Stimulated activated naive CD8-positive, alpha-beta T cell treated with anti-CD3 and anti-CD28 coated beads, Interleukin-15, amount 100 ng/mL, for 72 hours (primary cell): ENCODE results near the gene PFAS.

ENCODE experiments used
- ATAC-seq: fragments of 150-1000 bp; cut with Tn5 transposase; 2 replicates; pipeline ENCODE4 v1.10.0; 2021; ENCODE audit warnings: mild to moderate bottlenecking, moderate library complexity
- DNase-seq, 2 donors: peaks; one replicate each; pipeline ENCODE4 v3.0.0; 2021 to 2022
- H3K27ac Mint-ChIP-seq, 2 donors: one replicate each; pipeline ENCODE4 v1.8.0; 2022; ENCODE audit warnings: mild to moderate bottlenecking in 2 of 2, mixed read lengths in 2 of 2, moderate library complexity in 2 of 2
- H3K27me3 Mint-ChIP-seq: one replicate; pipeline ENCODE4 v1.8.0; 2022; ENCODE audit warnings: mixed read lengths
- H3K4me1 Mint-ChIP-seq: one replicate; pipeline ENCODE4 v1.8.0; 2022; ENCODE audit warnings: mild to moderate bottlenecking, mixed read lengths
- H3K4me3 Mint-ChIP-seq, 2 donors: one replicate each; pipeline ENCODE4 v1.8.0; 2022; ENCODE audit warnings: mild to moderate bottlenecking in 2 of 2, mixed read lengths in 2 of 2, moderate library complexity in 1 of 2
- H3K9me3 Mint-ChIP-seq, 2 donors: one replicate each; pipeline ENCODE4 v1.8.0; 2022; ENCODE audit warnings: mixed read lengths in 2 of 2

The PFAS gene

GRCh38 chr17:8273884-8274444 lies 24.9 kb downstream of the PFAS start:
- H3K27ac Mint-ChIP-seq: no peak overlapping the region
- H3K4me1 Mint-ChIP-seq: no peaks in the 10 kb centered on the region
- ATAC-seq: no peak

GRCh38 chr17:8274816-8275215 lies 25.7 kb downstream of the PFAS start:
- no peaks in the 10 kb centered on the region for H3K27me3 Mint-ChIP-seq
- H3K4me1 Mint-ChIP-seq: no peaks in the 10 kb centered on the region
- no peaks in the 10 kb centered on the region for H3K9me3 Mint-ChIP-seq
- DNase-seq (no peak), ATAC-seq (no peak)
- H3K27ac Mint-ChIP-seq: no peak overlapping the region
- H3K4me3 Mint-ChIP-seq: no peak overlapping the region

More at GRCh38 chr17:8273884-8274444, 24.9 kb downstream of the PFAS start:
- Mint-ChIP-seq H3K27me3 (no peaks in the 10 kb centered on the region), H3K9me3 (no peaks in the 10 kb centered on the region), H3K4me3 (no peak overlapping the region)
- DNase-seq: no peak

- Mint-ChIP-seq H3K27me3 (no peaks in the 10 kb centered on the region), H3K9me3 (no peaks in the 10 kb centered on the region), H3K27ac (peak overlapping the region; percentile 0 to 41), H3K4me1 (no peaks in the 10 kb centered on the region), H3K4me3 (no peak overlapping the region)
- ATAC-seq: no peak
- no peak for DNase-seq
Measured at GRCh38 chr17:8275421-8276290, 26.6 kb downstream of the PFAS start.

- H3K27ac Mint-ChIP-seq: no peak overlapping the region
- no peak for DNase-seq
- H3K27me3 Mint-ChIP-seq: no peaks in the 10 kb centered on the region
- no peak overlapping the region for H3K4me3 Mint-ChIP-seq
- H3K9me3 Mint-ChIP-seq: no peaks in the 10 kb centered on the region
- H3K4me1 Mint-ChIP-seq: no peaks in the 10 kb centered on the region
- ATAC-seq: no peak
Measured at GRCh38 chr17:8277317-8277716, 28.2 kb downstream of the PFAS start.

GRCh38 chr17:8282345-8282744 lies 33.3 kb downstream of the PFAS start:
- no peak overlapping the region for H3K4me3 Mint-ChIP-seq
- no peak overlapping the region for H3K27ac Mint-ChIP-seq

GRCh38 chr17:8283356-8283755 lies 34.3 kb downstream of the PFAS start:
- H3K27me3 Mint-ChIP-seq: no peaks in the 10 kb centered on the region
- H3K4me3 Mint-ChIP-seq: no peak overlapping the region
- H3K27ac Mint-ChIP-seq: peak overlapping the region in 1 of 2 donors; percentile 90
- peaks cover 9% of the 10 kb centered on the region for H3K4me1 Mint-ChIP-seq
- DNase-seq: no peak
- no peaks in the 10 kb centered on the region for H3K9me3 Mint-ChIP-seq
- ATAC-seq: no peak

More at GRCh38 chr17:8282345-8282744, 33.3 kb downstream of the PFAS start:
- H3K4me1 Mint-ChIP-seq: peaks cover 1% of the 10 kb centered on the region
- DNase-seq (no peak), ATAC-seq (no peak)
- no peaks in the 10 kb centered on the region for H3K27me3 Mint-ChIP-seq
- H3K9me3 Mint-ChIP-seq: no peaks in the 10 kb centered on the region

GRCh38 chr17:8284126-8284525 lies 35.0 kb downstream of the PFAS start:
- Mint-ChIP-seq H3K9me3 (no peaks in the 10 kb centered on the region), H3K4me1 (peaks cover 12% of the 10 kb centered on the region), H3K27me3 (no peaks in the 10 kb centered on the region), H3K4me3 (no peak overlapping the region), H3K27ac (no peak overlapping the region)
- no peak for ATAC-seq
- no peak for DNase-seq

- DNase-seq: no peak
- Mint-ChIP-seq H3K4me3 (no peak overlapping the region), H3K4me1 (peaks cover 26% of the 10 kb centered on the region), H3K27ac (no peak overlapping the region), H3K9me3 (no peaks in the 10 kb centered on the region), H3K27me3 (no peaks in the 10 kb centered on the region)
- no peak for ATAC-seq
Measured at GRCh38 chr17:8285270-8286181, 36.4 kb downstream of the PFAS start.

- ATAC-seq (no peak), DNase-seq (no peak)
- H3K4me1 Mint-ChIP-seq: peaks cover 37% of the 10 kb centered on the region
- H3K27me3 Mint-ChIP-seq: no peaks in the 10 kb centered on the region
- H3K9me3 Mint-ChIP-seq: no peaks in the 10 kb centered on the region
- peak overlapping the region; percentile 91 to 98 for H3K4me3 Mint-ChIP-seq
- peak overlapping the region; percentile 93 to 97 for H3K27ac Mint-ChIP-seq
Measured at GRCh38 chr17:8287651-8288335, 38.7 kb downstream of the PFAS start.

GRCh38 chr17:8288336-8289102 lies 39.4 kb downstream of the PFAS start, which contains the start of gene RANGRF:
TSS of gene RANGRF (plus strand) at chr17:8288670. CDS start at chr17:8288789, 119 bp downstream.
- Mint-ChIP-seq H3K9me3 (no peaks in the 10 kb centered on the region), H3K27ac (peak within 1 kb of the TSS; percentile 93 to 97), H3K4me1 (peaks cover 37% of the 10 kb centered on the region), H3K27me3 (no peaks in the 10 kb centered on the region), H3K4me3 (peak within 1 kb of the TSS; percentile 91 to 98)
- DNase-seq (peak; percentile 79 to 82), ATAC-seq (peak; percentile 92)

- Mint-ChIP-seq H3K27me3 (no peaks in the 10 kb centered on the region), H3K9me3 (no peaks in the 10 kb centered on the region), H3K4me3 (peak overlapping the region; percentile 91 to 98), H3K4me1 (peaks cover 38% of the 10 kb centered on the region), H3K27ac (peak overlapping the region; percentile 87 to 93)
- DNase-seq (no peak), ATAC-seq (no peak)
Measured at GRCh38 chr17:8289103-8289397, 40.0 kb downstream of the PFAS start.

GRCh38 chr17:8290043-8290442 lies 41.0 kb downstream of the PFAS start:
- no peak for ATAC-seq

GRCh38 chr17:8292639-8293395 lies 43.7 kb downstream of the PFAS start:
- no peak overlapping the region for H3K27ac Mint-ChIP-seq
- peaks cover 58% of the 10 kb centered on the region for H3K4me1 Mint-ChIP-seq
- no peaks in the 10 kb centered on the region for H3K9me3 Mint-ChIP-seq
- no peak overlapping the region for H3K4me3 Mint-ChIP-seq
- H3K27me3 Mint-ChIP-seq: no peaks in the 10 kb centered on the region
- no peak for DNase-seq
- no peak for ATAC-seq

More at GRCh38 chr17:8290043-8290442, 41.0 kb downstream of the PFAS start:
- Mint-ChIP-seq H3K4me1 (peaks cover 47% of the 10 kb centered on the region), H3K9me3 (no peaks in the 10 kb centered on the region), H3K27ac (peak overlapping the region in 1 of 2 donors; percentile 43), H3K4me3 (peak overlapping the region; percentile 91 to 98), H3K27me3 (no peaks in the 10 kb centered on the region)
- no peak for DNase-seq

GRCh38 chr17:8294361-8294760 lies 45.3 kb downstream of the PFAS start:
- Mint-ChIP-seq H3K27ac (peak overlapping the region; percentile 61 to 91), H3K9me3 (no peaks in the 10 kb centered on the region), H3K4me3 (peak overlapping the region; percentile 86 to 95), H3K4me1 (peaks cover 49% of the 10 kb centered on the region), H3K27me3 (no peaks in the 10 kb centered on the region)
- ATAC-seq: no peak
- DNase-seq: no peak
